HepG2 (cell line): ENCODE results near the gene C15orf62. TPM values are rescaled to one million over a fixed set of nuclear protein-coding genes. Genes with fewer than 3 reads are reported as not detected.

Experiments used
- GLI4 ChIP-seq: sonication (generic); formaldehyde crosslinking; IDR thresholded peaks from 2 replicates; pipeline ENCODE4 v1.5.1; 2020; ENCODE audit warnings: missing genetic modification reagents, mild to moderate bottlenecking, moderate library complexity, borderline replicate concordance
- HES4 ChIP-seq: sonication (generic); formaldehyde crosslinking; IDR thresholded peaks from 2 replicates; pipeline ENCODE4 v1.9.0; 2021; ENCODE audit warnings: mild to moderate bottlenecking, missing genetic modification reagents, borderline replicate concordance
- HNF1A ChIP-seq, 2 experiments: sonication (generic) in 1 of 2; formaldehyde crosslinking in 1 of 2; IDR thresholded peaks; 2 replicates each; pipeline versions ENCODE4 v1.4.0 to v1.6.1; 2016 to 2020; ENCODE audit warnings: borderline replicate concordance in 1 of 2, low read depth in 1 of 2, mild to moderate bottlenecking in 1 of 2, missing genetic modification reagents in 1 of 2
- LRRFIP1 ChIP-seq: sonication (generic); formaldehyde crosslinking; conservative IDR thresholded peaks from 2 replicates; pipeline ENCODE4 v1.4.0; 2020; ENCODE audit warnings: missing genetic modification reagents
- NCOA2 ChIP-seq: sonication (generic); formaldehyde crosslinking; IDR thresholded peaks from 2 replicates; pipeline ENCODE4 v1.8.0; 2022; ENCODE audit warnings: inconsistent platforms
- NFKBIZ ChIP-seq: IDR thresholded peaks from 2 replicates; pipeline ENCODE4 v1.6.1; 2018; ENCODE audit warnings: missing genetic modification reagents, missing compliant biosample characterization
- NR2C2 ChIP-seq: sonication (generic); formaldehyde crosslinking; IDR thresholded peaks from 2 replicates; pipeline ENCODE4 v1.4.0; 2020; ENCODE audit warnings: missing genetic modification reagents, mild to moderate bottlenecking, moderate library complexity, borderline replicate concordance
- REXO4 ChIP-seq: sonication (generic); formaldehyde crosslinking; IDR thresholded peaks from 2 replicates; pipeline ENCODE4 v1.8.0; 2022; ENCODE audit warnings: missing genetic modification reagents, mild to moderate bottlenecking, borderline replicate concordance
- TBP ChIP-seq: sonication (generic); formaldehyde crosslinking; IDR thresholded peaks from 2 replicates; pipeline ENCODE4 v1.5.0; 2020; ENCODE audit warnings: missing genetic modification reagents
- XBP1 ChIP-seq: sonication (generic); formaldehyde crosslinking; IDR thresholded peaks from 2 replicates; pipeline ENCODE4 v1.5.0; 2020; ENCODE audit warnings: missing genetic modification reagents
- XRCC5 ChIP-seq: fragments of 200-400 bp; formaldehyde crosslinking; optimal IDR thresholded peaks from 2 replicates; pipeline ENCODE3; 2017; ENCODE audit warnings: mild to moderate bottlenecking, low read length
- ZBTB46 ChIP-seq: sonication (generic); formaldehyde crosslinking; IDR thresholded peaks from 2 replicates; pipeline ENCODE4 v1.4.0; 2020; ENCODE audit warnings: mild to moderate bottlenecking, missing genetic modification reagents, borderline replicate concordance
- ZFP1 ChIP-seq: IDR thresholded peaks from 2 replicates; pipeline ENCODE4 v1.6.1; 2016
- ZNF17 ChIP-seq: sonication (generic); formaldehyde crosslinking; IDR thresholded peaks from 2 replicates; pipeline ENCODE4 v1.5.0; 2020; ENCODE audit warnings: mild to moderate bottlenecking, missing genetic modification reagents
- ZNF18 ChIP-seq: sonication (generic); formaldehyde crosslinking; IDR thresholded peaks from 2 replicates; pipeline ENCODE4 v1.8.0; 2022; ENCODE audit warnings: mild to moderate bottlenecking, missing genetic modification reagents; ENCODE audit not compliant: insufficient replicate concordance
- ZNF224 ChIP-seq: sonication (generic); formaldehyde crosslinking; IDR thresholded peaks from 2 replicates; pipeline ENCODE4 v1.5.0; 2020; ENCODE audit warnings: mild to moderate bottlenecking, missing genetic modification reagents
- ZNF331 ChIP-seq: sonication (generic); formaldehyde crosslinking; IDR thresholded peaks from 2 replicates; pipeline ENCODE4 v1.4.0; 2020; ENCODE audit warnings: missing genetic modification reagents
- ZNF772 ChIP-seq: sonication (generic); formaldehyde crosslinking; IDR thresholded peaks from 2 replicates; pipeline ENCODE4 v1.5.0; 2020; ENCODE audit warnings: mild to moderate bottlenecking, missing genetic modification reagents
- polyA plus RNA-seq, 8 experiments: library from polyadenylated mRNA; depleted of rRNA in 3 of 8; stranded (reverse) in 7 of 8; unstranded in 1 of 8; fragments of >200 nt; fragmentation: Illumina TruSeq in 4 of 8; extraction: Trizol in 4 of 8; gene quantifications; 2 replicates each; pipeline versions ENCODE4 v1.2.1 to v1.2.3, GENCODE V29; 2011 to 2016; ENCODE audit warnings: low read depth in 4 of 8, missing spikeins in 1 of 8, mixed read lengths in 1 of 8; ENCODE audit not compliant: insufficient read depth in 1 of 8
- total RNA-seq, 5 experiments: library from RNA; depleted of rRNA; stranded (reverse); fragments of >200 nt; fragmentation: Illumina TruSeq; extraction: Trizol; gene quantifications; 2 replicates each; pipeline ENCODE4 v1.2.3, GENCODE V29; 2016; ENCODE audit warnings: low read depth in 1 of 5

C15orf62 gene
- total and polyA plus RNA-seq, 2 of the 13 experiments (the other 11 are each of a cell fraction or from before 2014, with no cell fraction given), result 0.51 to 1.1 TPM

GRCh38 chr15:40754883-40755811, 14.6 kb upstream of the C15orf62 start, which contains the start of gene RMDN3 (continued):
- TF ChIP-seq ZBTB46, result 0 out of 2 replicates have a peak, but pooled peaks have one; percentile 47
- TF ChIP-seq GLI4 (CRISPR knock-in tag), result no peak
- TF ChIP-seq XBP1 (CRISPR knock-in tag), result no peak
- TF ChIP-seq REXO4, result no peak
- peak; percentile 77 for TF ChIP-seq ZNF331 (CRISPR knock-in tag)
- TF ChIP-seq NFKBIZ, result no peak
- TF ChIP-seq HNF1A (IDR thresholded peaks at IDR 0.05; ENCODE audit: low read depth), result no peak
- peak; percentile 59; the same call in 1 of the 2 replicates for TF ChIP-seq HNF1A (CRISPR knock-in tag; IDR thresholded peaks at IDR 0.05; ENCODE audit: borderline replicate concordance)
- 0 out of 2 replicates have a peak, but pooled peaks have one; percentile 48 for TF ChIP-seq HES4 (CRISPR knock-in tag)
- TF ChIP-seq NR2C2 (CRISPR knock-in tag), result peak; percentile 70; the same call in 1 of the 2 replicates
- 0 out of 2 replicates have a peak, but pooled peaks have one; percentile 16 for TF ChIP-seq NCOA2 (CRISPR knock-in tag)
- peak; percentile 77 for TF ChIP-seq XRCC5
- TF ChIP-seq ZNF17, result 0 out of 2 replicates have a peak, but pooled peaks have one; percentile 74
- TF ChIP-seq ZNF772 (CRISPR knock-in tag), result no peak
- no peak for TF ChIP-seq ZNF224 (CRISPR knock-in tag)
- no peak for TF ChIP-seq TBP
- TF ChIP-seq LRRFIP1 (CRISPR knock-in tag), result no peak
- TF ChIP-seq ZFP1 (CRISPR knock-in tag), result peak; percentile 61; the same call in 1 of the 2 replicates
- TF ChIP-seq ZNF18 (CRISPR knock-in tag), result no peak
